Skin of body (tissue), 2 donors: ENCODE data around the gene ETS2. TPM values are rescaled to one million over a fixed set of nuclear protein-coding genes. Genes with fewer than 3 reads are reported as not detected.
"Not testable (repeated sequence)": the region's sequence is repeated elsewhere in the genome, so short reads cannot be mapped to it uniquely, and the experiment has no call there.

Experiments
- DNase-seq: peaks from one replicate; lab custom pipeline; 2025; lab: John Stamatoyannopoulos, UW
- total RNA-seq: library from RNA; depleted of rRNA; stranded (reverse); fragments of >200 nt; gene quantifications from one replicate; pipeline ENCODE4 v1.2.3, GENCODE V29; 2014

The ETS2 gene
- total RNA-seq, 1 donor from 2014 or later, result 108 TPM

GRCh38 chr21:38817371-38818324 lies 11.9 kb downstream of the ETS2 start:
- no peak for DNase-seq

GRCh38 chr21:38818325-38818723 lies 12.6 kb downstream of the ETS2 start:
- DNase-seq, result no peak

DNA sequence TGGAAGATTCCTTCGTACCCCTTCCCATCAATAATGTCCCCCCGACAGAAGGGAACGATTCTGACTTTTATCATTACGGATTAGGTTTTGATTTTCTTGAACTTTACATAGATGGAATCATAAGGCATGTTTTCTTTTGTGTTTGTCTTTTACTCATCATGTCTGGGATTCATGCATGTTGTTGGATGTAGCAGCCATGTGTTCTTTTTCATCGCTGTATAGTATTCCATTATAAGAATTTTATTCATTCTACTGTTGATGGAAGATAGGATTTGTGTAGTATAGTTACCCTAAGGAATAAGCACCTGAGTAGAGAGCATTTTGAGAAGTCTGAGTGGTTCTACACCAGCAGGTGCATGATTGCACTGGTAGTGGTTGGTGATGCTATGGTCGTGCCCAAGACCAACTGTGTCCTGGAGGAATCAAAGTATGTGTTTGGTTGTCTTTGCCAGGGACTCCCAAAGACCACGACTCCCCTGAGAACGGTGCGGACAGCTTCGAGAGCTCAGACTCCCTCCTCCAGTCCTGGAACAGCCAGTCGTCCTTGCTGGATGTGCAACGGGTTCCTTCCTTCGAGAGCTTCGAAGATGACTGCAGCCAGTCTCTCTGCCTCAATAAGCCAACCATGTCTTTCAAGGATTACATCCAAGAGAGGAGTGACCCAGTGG lies 13.5 kb downstream of the ETS2 start:
- no peak for DNase-seq

DNA sequence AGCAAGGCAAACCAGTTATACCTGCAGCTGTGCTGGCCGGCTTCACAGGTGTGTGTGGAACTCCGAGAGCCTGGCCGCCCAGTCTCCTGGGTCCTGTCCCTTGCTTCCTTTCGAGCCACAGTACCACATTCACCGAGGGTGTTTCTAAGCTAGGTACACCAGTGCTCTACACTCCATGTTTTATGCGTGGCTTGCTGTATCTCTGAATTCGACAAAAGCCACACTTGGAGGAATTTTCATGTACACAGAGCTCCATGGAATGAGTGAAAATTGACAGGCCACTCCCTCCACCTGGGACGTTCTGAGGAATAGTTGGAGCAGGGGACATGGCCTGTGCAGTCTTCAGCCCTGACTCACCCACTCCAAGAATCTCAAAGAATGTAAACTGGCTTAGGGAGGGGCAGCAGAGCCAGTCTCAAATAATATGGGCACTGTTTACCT lies 14.0 kb downstream of the ETS2 start:
- no peak for DNase-seq

GRCh38 chr21:38820471-38821239 lies 14.9 kb downstream of the ETS2 start:
- DNase-seq, result no peak

- no peak for DNase-seq
Measured at GRCh38 chr21:38821248-38821647, 15.5 kb downstream of the ETS2 start.

- DNase-seq, result no peak
Measured at GRCh38 chr21:38821959-38822682, 16.4 kb downstream of the ETS2 start.

DNA sequence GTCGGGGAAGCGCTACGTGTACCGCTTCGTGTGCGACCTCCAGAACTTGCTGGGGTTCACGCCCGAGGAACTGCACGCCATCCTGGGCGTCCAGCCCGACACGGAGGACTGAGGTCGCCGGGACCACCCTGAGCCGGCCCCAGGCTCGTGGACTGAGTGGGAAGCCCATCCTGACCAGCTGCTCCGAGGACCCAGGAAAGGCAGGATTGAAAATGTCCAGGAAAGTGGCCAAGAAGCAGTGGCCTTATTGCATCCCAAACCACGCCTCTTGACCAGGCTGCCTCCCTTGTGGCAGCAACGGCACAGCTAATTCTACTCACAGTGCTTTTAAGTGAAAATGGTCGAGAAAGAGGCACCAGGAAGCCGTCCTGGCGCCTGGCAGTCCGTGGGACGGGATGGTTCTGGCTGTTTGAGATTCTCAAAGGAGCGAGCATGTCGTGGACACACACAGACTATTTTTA lies 17.1 kb downstream of the ETS2 start:
- DNase-seq, result no peak

GRCh38 chr21:38823737-38824123 lies 18.0 kb downstream of the ETS2 start:
- DNase-seq, result no peak

GRCh38 chr21:38824124-38824822 lies 18.5 kb downstream of the ETS2 start:
- DNase-seq, result peak; percentile 36

GRCh38 chr21:38825269-38825668 lies 19.5 kb downstream of the ETS2 start:
- no peak for DNase-seq

- no peak for DNase-seq
Measured at GRCh38 chr21:38825921-38826320, 20.2 kb downstream of the ETS2 start.

DNA sequence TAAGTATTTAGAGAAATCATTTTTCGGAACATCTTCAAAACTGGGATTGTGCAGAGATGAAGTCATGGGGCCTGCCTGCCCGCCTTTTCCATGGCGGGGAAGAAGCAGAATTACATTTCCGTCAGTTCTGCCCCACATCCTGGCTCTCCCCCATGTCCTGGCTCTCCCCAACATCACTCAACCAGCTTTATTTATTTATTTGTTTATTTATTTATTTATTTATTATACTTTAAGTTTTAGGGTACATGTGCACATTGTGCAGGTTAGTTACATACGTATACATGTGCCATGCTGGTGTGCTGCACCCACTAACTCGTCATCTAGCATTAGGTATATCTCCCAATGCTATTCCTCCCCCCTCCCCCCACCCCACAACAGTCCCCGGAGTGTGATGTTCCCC lies 22.4 kb downstream of the ETS2 start:
- DNase-seq, result not testable (repeated sequence)

GRCh38 chr21:38830671-38831525 lies 25.2 kb downstream of the ETS2 start:
- DNase-seq, result no peak

- peak; percentile 90 for DNase-seq
Measured at GRCh38 chr21:38831526-38832467, 26.1 kb downstream of the ETS2 start.

DNA sequence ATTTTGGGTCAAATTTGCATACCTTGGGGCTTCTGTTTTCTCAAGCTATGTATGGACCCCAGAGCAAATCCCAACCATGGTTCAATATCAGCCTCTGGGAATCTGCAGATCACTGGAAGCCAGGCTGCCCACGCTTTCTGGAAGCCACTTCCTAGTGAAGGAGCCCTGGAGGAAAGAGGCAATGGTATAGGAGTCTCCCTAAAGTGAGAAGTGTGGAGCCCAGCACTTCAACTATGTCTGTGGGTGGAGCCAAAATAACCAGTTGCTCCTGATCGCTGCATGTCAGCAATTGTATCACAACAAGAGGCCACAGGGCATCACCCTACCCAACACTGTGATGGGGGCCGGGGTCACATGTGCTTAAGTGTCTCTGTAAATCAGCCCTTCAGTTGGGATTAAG lies 26.9 kb downstream of the ETS2 start:
- no peak for DNase-seq

GRCh38 chr21:38833117-38833516 lies 27.4 kb downstream of the ETS2 start:
- DNase-seq, result no peak

DNA sequence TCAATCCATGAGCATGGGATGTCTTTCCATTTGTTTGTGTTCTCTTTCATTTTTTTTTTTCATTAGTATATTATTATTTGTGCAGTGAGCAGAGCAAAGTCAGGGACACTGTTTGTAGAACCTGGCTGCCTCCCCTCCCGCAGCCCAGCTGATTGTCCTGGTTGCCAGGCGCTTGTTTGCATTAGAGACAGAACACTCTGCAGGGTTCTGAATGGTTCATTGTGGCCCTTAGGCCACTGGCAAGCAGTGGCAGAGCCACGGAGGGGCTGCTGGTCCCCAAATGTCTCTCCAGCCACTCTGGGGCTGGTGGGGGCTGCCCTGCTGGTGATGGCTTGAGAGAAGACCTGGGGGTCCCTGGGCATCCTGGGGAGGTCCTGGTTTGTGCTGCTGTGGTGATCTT lies 29.0 kb downstream of the ETS2 start:
- no peak for DNase-seq
